Islet of Langerhans (tissue), 1 donor: ENCODE data around the gene EDARADD.
"Not testable (repeated sequence)": the region's sequence is repeated elsewhere in the genome, so short reads cannot be mapped to it uniquely, and the experiment has no call there.

Source experiments
- FAIRE-seq: peaks from one replicate; lab custom pipeline; 2011; peaks lifted over from hg19 to GRCh38; lab: Jason Lieb, UNC

EDARADD gene

GRCh38 chr1:236489710-236490377 is 95.8 kb downstream of the EDARADD start:
- FAIRE-seq: peak; percentile 55

GRCh38 chr1:236491469-236492136 is 97.5 kb downstream of the EDARADD start:
- no peak for FAIRE-seq

- no peak for FAIRE-seq
Measured at GRCh38 chr1:236492378-236492777, 98.3 kb downstream of the EDARADD start.

- FAIRE-seq: no peak
Measured at GRCh38 chr1:236494082-236494481, 100.0 kb downstream of the EDARADD start.

GRCh38 chr1:236494586-236495466 is 100.7 kb downstream of the EDARADD start:
- no peak for FAIRE-seq

- FAIRE-seq: no peak
Measured at GRCh38 chr1:236495467-236496112, 101.5 kb downstream of the EDARADD start.

GRCh38 chr1:236497908-236498307 is 103.8 kb downstream of the EDARADD start:
- no peak for FAIRE-seq

- no peak for FAIRE-seq
Measured at GRCh38 chr1:236501093-236501492, 107.0 kb downstream of the EDARADD start.

GRCh38 chr1:236502579-236502971 is 108.5 kb downstream of the EDARADD start:
- FAIRE-seq: no peak

GRCh38 chr1:236502972-236503639 is 109.0 kb downstream of the EDARADD start:
- FAIRE-seq: no peak

GRCh38 chr1:236504338-236504737 is 110.3 kb downstream of the EDARADD start:
- not testable (repeated sequence) for FAIRE-seq

- FAIRE-seq: no peak
Measured at GRCh38 chr1:236507022-236507700, 113.1 kb downstream of the EDARADD start.

- FAIRE-seq: no peak
Measured at GRCh38 chr1:236508593-236509027, 114.5 kb downstream of the EDARADD start.

GRCh38 chr1:236509203-236509602 is 115.1 kb downstream of the EDARADD start:
- FAIRE-seq: no peak

- peak; percentile 45 for FAIRE-seq
Measured at GRCh38 chr1:236509647-236510401, 115.7 kb downstream of the EDARADD start.

GRCh38 chr1:236511735-236512418 is 117.8 kb downstream of the EDARADD start:
- no peak for FAIRE-seq

GRCh38 chr1:236514703-236515442 is 120.8 kb downstream of the EDARADD start:
- peak; percentile 75 for FAIRE-seq

GRCh38 chr1:236515443-236515958 is 121.4 kb downstream of the EDARADD start:
- no peak for FAIRE-seq
